Measurements from ENCODE around the gene CD38.

DNA sequence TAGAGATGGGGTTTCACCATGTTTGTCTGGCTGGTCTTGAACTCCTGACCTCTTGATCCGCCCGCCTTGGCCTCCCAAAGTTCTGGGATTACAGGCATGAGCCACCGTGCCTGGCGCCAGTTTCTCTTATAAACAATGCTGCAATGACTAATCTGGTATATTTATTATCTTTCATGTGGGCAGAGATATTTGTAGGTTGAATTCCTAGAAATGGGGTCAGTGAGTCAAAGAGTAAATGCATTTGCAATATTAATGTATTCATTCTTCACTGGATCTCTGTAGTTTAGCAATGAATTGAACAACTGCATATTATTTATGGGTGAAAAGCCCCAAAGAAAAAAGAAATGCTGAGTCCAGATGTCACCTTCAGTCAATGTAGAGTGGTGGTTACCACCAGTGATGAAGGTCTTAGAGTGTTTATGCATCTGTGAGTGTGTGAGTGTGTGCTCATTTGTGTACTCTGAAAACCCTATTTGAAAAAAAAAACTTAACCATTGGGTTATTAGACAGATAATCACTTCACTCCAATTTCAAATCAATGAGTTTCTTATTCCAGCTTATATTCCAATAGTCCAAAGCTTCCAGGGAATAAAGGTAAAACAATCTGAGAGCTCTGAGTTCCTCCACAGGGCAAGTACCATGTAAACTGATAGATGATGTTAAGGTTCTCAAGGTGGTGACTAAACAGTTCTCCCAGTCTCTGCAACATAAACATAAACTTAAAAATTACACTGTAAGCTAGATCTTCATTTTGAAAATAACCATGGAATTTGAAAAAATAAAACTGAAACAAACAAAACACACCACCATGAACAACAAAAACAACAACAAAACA lies 22.6 kb upstream of the CD38 start:
- TF ChIP-seq CTCF (conservative IDR thresholded peaks at IDR 0.05 in 1 of 2, IDR thresholded peaks at IDR 0.05 in 1 of 2; ENCODE audit: extremely low read depth in 1 of 2, insufficient read depth in 1 of 2, low read depth in 1 of 2, low read length in 2 of 2), result no peak
- TF ChIP-seq EZH2 (IDR thresholded peaks at IDR 0.05; ENCODE audit: borderline replicate concordance, low read length), result no peak

Data from mammary epithelial cell (primary cell).